Right lobe of liver (tissue), 6 donors: Measurements from ENCODE around the gene RSRP1. TPM values are rescaled to one million over a fixed set of nuclear protein-coding genes. Genes with fewer than 3 reads are reported as not detected.
A peak's percentile ranks its signal among the peaks of the same experiment; 100 is the strongest.

Source experiments
- ATAC-seq, 4 donors: fragments of 200-7000 bp; cut with Tn5 transposase; one replicate each; pipeline ENCODE4 v1.9.1; 2020; ENCODE audit warnings: mild to moderate bottlenecking in 4 of 4, moderate library complexity in 4 of 4
- DNase-seq, 3 donors: peaks; one replicate each; pipeline ENCODE4 v3.0.0-alpha.2; 2020
- H3K27ac ChIP-seq, 3 donors: fragments of 200-600 bp; one replicate each; pipeline ENCODE4 v1.8.0; 2022
- H3K27me3 ChIP-seq, 2 donors: fragments of 200-600 bp; one replicate each; pipeline ENCODE4 v1.8.0; 2022
- H3K36me3 ChIP-seq, 4 donors: fragments of 200-600 bp; sonication (generic) in 1 of 4; one replicate each; pipeline versions ENCODE4 v1.5.1 to v1.8.0; 2017 to 2022; ENCODE audit warnings: control low read depth in 1 of 4
- H3K4me1 ChIP-seq, 4 donors: fragments of 200-600 bp; sonication (generic) in 1 of 4; one replicate each; pipeline versions ENCODE4 v1.5.1 to v1.8.0; 2017 to 2022; ENCODE audit warnings: control low read depth in 1 of 4
- H3K4me3 ChIP-seq, 3 donors: fragments of 200-600 bp; one replicate each; pipeline ENCODE4 v1.8.0; 2022
- H3K9me3 ChIP-seq, 4 donors: fragments of 200-600 bp; sonication (generic) in 1 of 4; one replicate each; pipeline versions ENCODE4 v1.5.1 to v1.8.0; 2017 to 2022; ENCODE audit warnings: control low read depth in 1 of 4
- CTCF ChIP-seq, 4 donors: fragments of 200-600 bp in 3 of 4; fragments of 450-650 bp in 1 of 4; IDR thresholded peaks; one replicate each; pipeline versions ENCODE4 v1.5.1 to v1.8.0; 2016 to 2022; ENCODE audit warnings: antibody characterized with exemption in 4 of 4, mild to moderate bottlenecking in 2 of 4
- POLR2A ChIP-seq: fragments of 450-650 bp; IDR thresholded peaks from one replicate; pipeline ENCODE4 v1.6.1; 2017; ENCODE audit warnings: antibody characterized with exemption, mild to moderate bottlenecking
- WGBS: methylation state at CpG from one replicate; pipeline ENCODE4 v1.1.6; 2018; ENCODE audit warnings: low coverage, low lambda C conversion rate; ENCODE audit not compliant: insufficient coverage; ENCODE audit errors: missing lambda C conversion rate; 5-methylcytosine and 5-hydroxymethylcytosine counted together
- intact Hi-C, 2 donors: fragments of 100-400 bp; cut with DNase I; formaldehyde crosslinking; loops; one replicate each; pipeline versions ENCODE4 v1.11.2 to v1.14.1; 2022
- total RNA-seq, 6 experiments: library from RNA; depleted of rRNA in 2 of 6; stranded (reverse); fragments of >200 nt in 2 of 6; fragmentation: NEBNext Ultra II Directional in 3 of 6; extraction: Animal tissue kit (Norgen Biotek cat#: 25700) in 3 of 6; gene quantifications; one replicate each; pipeline versions ENCODE4 v1.1.0 to v1.2.4, GENCODE V29; 2016 to 2023
- donor health status: DM: no; HTN: yes; CAD: no.
- donor health status: DM: no; HTN: no; CAD: no.
- donor health status: DM: no; HTN: no; CAD: no.
- donor health status: DM: no; HTN: yes; CAD: no.
- donor health status: DM: no; HTN: yes; CAD: no.

RSRP1 gene
- total RNA-seq, 6 experiments from 2014 or later, result 32.1 to 52.1 (median 40.2) TPM

GRCh38 chr1:25245809-25246599 lies 1.2 kb downstream of the RSRP1 start:
- WGBS, result 31% methylated on average over 18 of the region's 30 CpGs
- Histone ChIP-seq H3K27ac (peak overlapping the region in 2 of 3 donors; percentile 93 to 98), H3K9me3 (no peaks in the 10 kb centered on the region), H3K27me3 (no peaks in the 10 kb centered on the region), H3K36me3 (peaks cover 11 to 45% (median 27%) of the 10 kb centered on the region in 4 donors), H3K4me3 (peak overlapping the region; percentile 80 to 91 (median 87)), H3K4me1 (peaks cover 0 to 27% (median 11%) of the 10 kb centered on the region in 4 donors)
- DNase-seq (no peak), ATAC-seq (peak in 2 of 4 donors; percentile 16 to 17)
- TF ChIP-seq POLR2A, result no peak
- TF ChIP-seq CTCF (IDR thresholded peaks at IDR 0.05), result no peak
- intact Hi-C loops, result no loop called here

DNA sequence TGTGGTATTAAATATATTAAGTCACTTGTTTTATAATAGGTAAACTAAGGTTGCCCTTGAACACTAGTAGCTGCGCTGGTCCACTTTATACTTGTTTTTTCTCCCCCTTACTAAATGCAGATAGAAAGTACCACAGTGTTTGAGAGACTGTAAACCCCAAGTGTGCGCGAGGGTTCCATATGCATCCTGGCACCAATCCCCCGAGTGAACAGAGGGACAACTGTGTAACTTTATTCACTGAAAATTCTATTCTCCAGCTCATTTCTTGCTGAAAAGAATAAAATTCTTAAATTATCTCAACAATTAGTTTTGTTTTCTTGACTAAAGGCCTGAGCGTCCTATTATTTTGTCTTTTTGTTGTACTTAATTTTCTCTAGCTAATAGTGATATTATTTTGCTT lies 1.9 kb downstream of the RSRP1 start:
- TF ChIP-seq CTCF (IDR thresholded peaks at IDR 0.05), result no peak
- H3K4me1 ChIP-seq, result peaks cover 0 to 33% (median 14%) of the 10 kb centered on the region in 4 donors
- H3K36me3 ChIP-seq, result peaks cover 11 to 45% (median 27%) of the 10 kb centered on the region in 4 donors
- H3K27me3 ChIP-seq, result no peaks in the 10 kb centered on the region
- 74% methylated on average over 5 of the region's 5 CpGs for WGBS
- H3K4me3 ChIP-seq, result peak overlapping the region; percentile 80 to 91 (median 87)
- H3K27ac ChIP-seq, result no peak overlapping the region
- ATAC-seq, result no peak
- DNase-seq, result no peak
- intact Hi-C loops, result no loop called here
- no peaks in the 10 kb centered on the region for H3K9me3 ChIP-seq

DNA sequence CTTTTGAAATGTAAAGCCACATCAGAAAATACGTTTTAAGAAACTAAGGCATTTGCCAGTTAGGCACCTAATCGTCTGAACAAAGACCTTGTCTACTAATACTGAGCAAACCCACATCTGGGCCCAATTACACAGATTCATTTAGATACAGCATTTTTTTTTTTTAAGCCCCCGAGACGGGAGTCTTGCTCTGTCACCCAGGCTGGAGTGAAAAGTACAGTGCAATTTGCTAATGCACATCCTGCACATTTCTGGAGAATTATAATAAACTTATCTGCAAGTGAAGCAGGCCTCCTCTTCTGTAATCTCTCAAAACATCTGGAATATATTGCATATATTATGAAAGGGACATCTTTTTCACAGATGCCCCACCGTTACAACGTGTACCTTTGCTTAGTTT lies 3.3 kb downstream of the RSRP1 start:
- Histone ChIP-seq H3K27me3 (no peaks in the 10 kb centered on the region), H3K36me3 (peaks cover 11 to 45% (median 27%) of the 10 kb centered on the region in 4 donors), H3K4me3 (no peak overlapping the region), H3K9me3 (no peaks in the 10 kb centered on the region), H3K4me1 (peaks cover 0 to 36% (median 18%) of the 10 kb centered on the region in 4 donors), H3K27ac (no peak overlapping the region)
- ATAC-seq (no peak), DNase-seq (no peak)
- 51% methylated on average over 6 of the region's 6 CpGs for WGBS
- intact Hi-C loops, result no loop called here
- TF ChIP-seq POLR2A, result no peak
- TF ChIP-seq CTCF (IDR thresholded peaks at IDR 0.05), result no peak

DNA sequence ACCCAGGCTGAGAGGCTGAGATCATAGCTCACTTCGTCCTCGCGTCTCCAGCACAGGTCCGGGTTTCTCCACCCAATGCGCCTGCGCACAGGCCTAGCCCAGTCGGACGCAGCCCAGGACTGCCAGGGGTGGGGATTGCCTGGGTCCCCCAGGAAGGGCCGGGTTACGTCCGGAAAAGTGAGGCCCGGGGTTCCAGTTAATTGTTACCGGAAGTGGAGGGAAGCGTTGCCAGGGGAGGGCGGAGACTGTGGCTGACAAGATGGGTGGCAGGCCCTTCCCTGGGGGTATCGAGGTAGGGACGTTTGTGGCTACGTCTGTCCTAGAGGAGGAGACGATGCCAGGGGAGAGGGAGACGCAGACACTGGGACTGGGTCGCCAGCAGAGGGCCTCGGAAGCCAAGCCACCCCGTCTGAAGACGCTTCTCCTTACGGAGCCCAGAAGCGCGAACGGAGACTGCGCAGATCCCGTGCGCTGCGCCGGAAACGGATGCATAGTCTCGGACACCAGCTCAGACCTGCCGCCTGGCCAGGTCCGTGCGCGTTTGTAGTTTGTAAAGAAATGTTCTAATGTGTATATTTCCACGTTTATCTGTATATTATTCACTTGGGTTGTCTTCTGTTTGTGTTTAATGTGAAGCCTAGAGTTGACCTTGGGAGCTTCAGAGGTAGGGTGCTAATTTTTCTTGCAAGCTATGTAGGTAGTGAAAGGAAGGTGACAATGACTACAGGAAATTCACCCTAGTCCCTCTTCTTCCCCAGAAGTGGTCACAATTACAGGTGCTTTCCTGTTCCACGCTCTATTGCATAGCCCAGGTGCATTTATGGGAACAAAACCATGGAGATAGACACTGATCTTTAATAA lies 7.3 kb downstream of the RSRP1 start:
- intact Hi-C loops, result no loop called here
- under 1% methylated on average over 35 of the region's 41 CpGs for WGBS
- H3K9me3 ChIP-seq, result no peaks in the 10 kb centered on the region
- H3K27me3 ChIP-seq, result no peaks in the 10 kb centered on the region
- TF ChIP-seq CTCF (IDR thresholded peaks at IDR 0.05) (peak; percentile 44 to 51 (median 46)), POLR2A (peak; percentile 64)
- ATAC-seq (peak; percentile 90 to 96 (median 92)), DNase-seq (peak; percentile 94 to 96 (median 96))
- H3K27ac ChIP-seq, result peak overlapping the region; percentile 81 to 86 (median 81)
- peaks cover 3 to 38% (median 23%) of the 10 kb centered on the region in 4 donors for H3K36me3 ChIP-seq
- peaks cover 0 to 24% (median 11%) of the 10 kb centered on the region in 4 donors for H3K4me1 ChIP-seq
- H3K4me3 ChIP-seq, result peak overlapping the region; percentile 52 to 64 (median 64)
